NT2/D1 (cell line): ENCODE results near the gene GAP43.

Experiments used
- SUZ12 ChIP-seq: IDR thresholded peaks from 2 replicates; pipeline ENCODE4 v1.6.1; 2011; ENCODE audit not compliant: insufficient read length, insufficient read depth; ENCODE audit errors: extremely low read depth
- ZNF274 ChIP-seq: IDR thresholded peaks from 2 replicates; pipeline ENCODE4 v1.6.1; 2011; ENCODE audit warnings: mild to moderate bottlenecking, low read depth, low read length

GRCh38 chr3:115708540-115708939 lies 85.2 kb downstream of the GAP43 start:
- no peak for TF ChIP-seq SUZ12
- no peak for TF ChIP-seq ZNF274
